ENCODE data around the gene MISP3. TPM values are rescaled to one million over a fixed set of nuclear protein-coding genes. Genes with fewer than 3 reads are reported as not detected.

MISP3 gene
- total and polyA plus RNA-seq, 7 experiments from 2014 or later: 0.18 to 1.9 (median 0.81) TPM

- Histone ChIP-seq H3K36me3 (ENCODE audit: control insufficient read depth in 2 of 3, insufficient read depth in 3 of 3, low read length in 3 of 3) (no peaks in the 10 kb centered on the region), H3K27ac (ENCODE audit: low read depth, low read length) (peak overlapping the region; percentile 72), H3K4me3 (ENCODE audit: low read length) (peak overlapping the region; percentile 67), H3K9me3 (ENCODE audit: control insufficient read depth in 2 of 3, low read length in 3 of 3) (no peaks in the 10 kb centered on the region), H3K4me1 (ENCODE audit: control insufficient read depth in 2 of 2, insufficient read depth in 2 of 2, low read length in 2 of 2) (peaks cover 15 to 51% of the 10 kb centered on the region in 2 donors), H3K27me3 (ENCODE audit: control insufficient read depth in 2 of 2, insufficient read depth in 2 of 2, low read length in 2 of 2) (no peaks in the 10 kb centered on the region)
- ATAC-seq (no peak), DNase-seq (peak in 1 of 9 donors; percentile 38)
- Mint-ChIP-seq H3K4me1 (peaks cover 20 to 62% (median 53%) of the 10 kb centered on the region in 7 donors), H3K9me3 (peaks cover 0 to 2% (median 0%) of the 10 kb centered on the region in 11 donors), H3K27me3 (no peaks in the 10 kb centered on the region), H3K36me3 (no peaks in the 10 kb centered on the region), H3K4me3 (peak overlapping the region; percentile 83 to 97 (median 91)), H3K27ac (peak overlapping the region; percentile 56 to 97 (median 86))
- intact Hi-C loops (cut with micrococcal nuclease): loop anchor here (1.0 to 5.0 kb wide), 8 partner anchors 19 to 237 kb away; partner anchors contain the start of genes ASF1B (in 1 of the 2), DCAF15 (in 1 of the 2) and SAMD1 (in 1 of the 2)
- CTCF ChIA-PET: interaction anchor here (0.7 kb wide), 1 partner anchor 566 kb away, joined by 3 read pairs; no protein-coding TSS in a partner anchor
- POLR2A ChIA-PET: interaction anchor here (0.6 to 2.4 kb wide), 10 partner anchors 12 to 44 kb away, joined by 3 to 11 read pairs (median 4); partner anchors contain the start of gene ASF1B
Measured at GRCh38 chr19:14116918-14117578, 44.5 kb downstream of the MISP3 start.

- Histone ChIP-seq H3K27me3 (ENCODE audit: control insufficient read depth in 2 of 2, insufficient read depth in 2 of 2, low read length in 2 of 2) (no peaks in the 10 kb centered on the region), H3K4me3 (ENCODE audit: low read length) (peak within 1 kb of the TSS; percentile 67), H3K36me3 (ENCODE audit: control insufficient read depth in 2 of 3, insufficient read depth in 3 of 3, low read length in 3 of 3) (no peaks in the 10 kb centered on the region), H3K9me3 (ENCODE audit: control insufficient read depth in 2 of 3, low read length in 3 of 3) (no peaks in the 10 kb centered on the region), H3K27ac (ENCODE audit: low read depth, low read length) (peak within 1 kb of the TSS; percentile 87), H3K4me1 (ENCODE audit: control insufficient read depth in 2 of 2, insufficient read depth in 2 of 2, low read length in 2 of 2) (peaks cover 15 to 46% of the 10 kb centered on the region in 2 donors)
- Mint-ChIP-seq H3K9me3 (peaks cover 0 to 2% (median 0%) of the 10 kb centered on the region in 11 donors), H3K4me3 (peak within 1 kb of the TSS; percentile 92 to 98 (median 95)), H3K27me3 (no peaks in the 10 kb centered on the region), H3K4me1 (peaks cover 20 to 56% (median 46%) of the 10 kb centered on the region in 7 donors), H3K27ac (peak within 1 kb of the TSS; percentile 92 to 99 (median 97)), H3K36me3 (peaks cover 0 to 3% (median 0%) of the 10 kb centered on the region in 5 donors)
- intact Hi-C loops (cut with micrococcal nuclease): loop anchor here (1.0 to 5.0 kb wide), 9 partner anchors 19 to 237 kb away; partner anchors contain the start of genes ASF1B (in 1 of the 2), DCAF15 (in 1 of the 2) and SAMD1 (in 1 of the 2)
- ChIA-PET CTCF (no interaction called here), POLR2A (interaction anchor here (0.6 to 2.4 kb wide), 8 partner anchors 11 to 117 kb away, joined by 3 to 11 read pairs (median 4); partner anchors contain the start of gene ASF1B)
- ATAC-seq (peak; percentile 93), DNase-seq (peak; percentile 93 to 99 (median 98))
Measured at GRCh38 chr19:14117668-14118164, 45.1 kb downstream of the MISP3 start, which contains the start of gene PRKACA. PRKACA (minus strand) TSS chr19:14117762; CDS start chr19:14117547, 215 bp downstream.

DNA sequence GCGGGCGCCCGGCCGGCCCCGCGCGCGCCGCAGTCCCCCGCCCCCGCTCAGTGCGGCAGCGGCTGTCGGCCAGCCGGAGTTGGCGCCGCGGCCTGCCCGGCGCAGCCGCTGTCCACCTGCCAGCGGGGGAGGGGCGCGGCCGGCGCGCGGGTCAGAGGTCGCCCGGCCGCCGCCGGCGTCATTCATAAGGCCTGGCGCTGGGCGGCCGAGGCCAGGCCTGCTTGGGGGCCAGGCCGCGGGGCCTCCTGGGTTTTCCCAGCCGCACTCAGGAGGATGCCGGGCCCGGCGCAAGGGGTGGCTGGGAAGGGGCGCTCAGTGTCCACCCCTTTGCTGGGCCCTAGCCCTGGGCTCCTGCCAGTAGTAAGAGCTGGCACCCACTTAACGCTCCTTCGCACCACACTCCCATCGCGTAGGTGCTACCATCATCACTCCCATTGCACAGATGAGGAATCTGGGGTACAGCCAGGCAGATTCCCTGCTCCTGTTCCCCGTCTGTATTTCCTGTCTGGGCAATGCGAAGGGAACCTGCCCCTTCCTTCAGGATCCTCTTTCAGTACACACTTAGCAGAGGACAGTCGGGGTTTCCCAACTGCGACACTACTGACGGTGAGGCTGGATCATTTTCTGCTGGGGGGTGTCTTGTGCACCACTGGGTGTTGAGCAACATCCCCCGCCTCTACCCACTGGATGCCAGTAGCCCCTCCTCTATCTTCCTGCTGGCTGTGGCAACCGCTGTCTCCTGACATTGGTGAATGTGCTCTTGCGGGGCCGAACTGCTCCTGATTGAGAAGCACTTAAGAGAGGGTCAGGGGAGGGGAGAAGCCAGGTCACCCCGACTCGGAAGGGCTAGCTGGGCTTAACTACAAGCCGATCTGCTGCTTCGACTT lies 45.8 kb downstream of the MISP3 start:
- POLR2A ChIA-PET: interaction anchor here (0.6 to 2.4 kb wide), 9 partner anchors 9 to 118 kb away, joined by 3 to 11 read pairs (median 3); partner anchors contain the start of gene ASF1B
- ATAC-seq: peak; percentile 37
- Histone ChIP-seq H3K36me3 (ENCODE audit: control insufficient read depth in 2 of 3, insufficient read depth in 3 of 3, low read length in 3 of 3) (no peaks in the 10 kb centered on the region), H3K4me1 (ENCODE audit: control insufficient read depth in 2 of 2, insufficient read depth in 2 of 2, low read length in 2 of 2) (peaks cover 15 to 39% of the 10 kb centered on the region in 2 donors), H3K27me3 (ENCODE audit: control insufficient read depth in 2 of 2, insufficient read depth in 2 of 2, low read length in 2 of 2) (no peaks in the 10 kb centered on the region), H3K27ac (ENCODE audit: low read depth, low read length) (peak overlapping the region; percentile 87), H3K9me3 (ENCODE audit: control insufficient read depth in 2 of 3, low read length in 3 of 3) (no peaks in the 10 kb centered on the region), H3K4me3 (ENCODE audit: low read length) (peak overlapping the region; percentile 57)
- Mint-ChIP-seq H3K36me3 (peaks cover 0 to 5% (median 0%) of the 10 kb centered on the region in 5 donors), H3K4me3 (peak overlapping the region; percentile 92 to 98 (median 94)), H3K27me3 (no peaks in the 10 kb centered on the region), H3K9me3 (peaks cover 0 to 2% (median 0%) of the 10 kb centered on the region in 11 donors), H3K4me1 (peaks cover 20 to 50% (median 42%) of the 10 kb centered on the region in 7 donors), H3K27ac (peak overlapping the region; percentile 92 to 99 (median 97))
- DNase-seq: peak; percentile 38 to 84 (median 60)
- intact Hi-C loops (cut with micrococcal nuclease): loop anchor here (2.0 to 5.0 kb wide), 3 partner anchors 36 to 166 kb away; partner anchors contain the start of gene DCAF15 (in 1 of the 2)
- CTCF ChIA-PET: interaction anchor here (1.0 to 1.1 kb wide), 2 partner anchors 8 to 18 kb away, joined by 3 to 4 read pairs; partner anchors contain the start of gene ASF1B

GRCh38 chr19:14119146-14119545 lies 46.6 kb downstream of the MISP3 start:
- POLR2A ChIA-PET: interaction anchor here (1.0 to 2.4 kb wide), 4 partner anchors 17 to 37 kb away, joined by 3 to 11 read pairs (median 8); partner anchors contain the start of gene ASF1B
- Mint-ChIP-seq H3K36me3 (peaks cover 0 to 5% (median 0%) of the 10 kb centered on the region in 5 donors), H3K4me1 (peaks cover 20 to 42% (median 35%) of the 10 kb centered on the region in 7 donors), H3K4me3 (peak overlapping the region; percentile 92 to 98 (median 94)), H3K9me3 (peaks cover 0 to 2% (median 0%) of the 10 kb centered on the region in 11 donors), H3K27ac (peak overlapping the region in 8 of 9 donors; percentile 22 to 99 (median 94)), H3K27me3 (no peaks in the 10 kb centered on the region)
- no peaks in the 10 kb centered on the region for H3K9me3 ChIP-seq (ENCODE audit: control insufficient read depth in 2 of 3, low read length in 3 of 3)
- CTCF ChIA-PET: interaction anchor here (1.0 to 1.1 kb wide), 2 partner anchors 9 to 17 kb away, joined by 3 to 4 read pairs; partner anchors contain the start of gene ASF1B
- ATAC-seq: no peak
- H3K4me3 ChIP-seq (ENCODE audit: low read length): no peak overlapping the region
- peaks cover 15 to 33% of the 10 kb centered on the region in 2 donors for H3K4me1 ChIP-seq (ENCODE audit: control insufficient read depth in 2 of 2, insufficient read depth in 2 of 2, low read length in 2 of 2)
- no peak for DNase-seq
- peak overlapping the region; percentile 87 for H3K27ac ChIP-seq (ENCODE audit: low read depth, low read length)
- intact Hi-C loops (cut with micrococcal nuclease): loop anchor here (2.0 to 5.0 kb wide), 3 partner anchors 37 to 167 kb away; partner anchors contain the start of gene DCAF15 (in 1 of the 2)
- H3K27me3 ChIP-seq (ENCODE audit: control insufficient read depth in 2 of 2, insufficient read depth in 2 of 2, low read length in 2 of 2): no peaks in the 10 kb centered on the region
- H3K36me3 ChIP-seq (ENCODE audit: control insufficient read depth in 2 of 3, insufficient read depth in 3 of 3, low read length in 3 of 3): no peaks in the 10 kb centered on the region

DNA sequence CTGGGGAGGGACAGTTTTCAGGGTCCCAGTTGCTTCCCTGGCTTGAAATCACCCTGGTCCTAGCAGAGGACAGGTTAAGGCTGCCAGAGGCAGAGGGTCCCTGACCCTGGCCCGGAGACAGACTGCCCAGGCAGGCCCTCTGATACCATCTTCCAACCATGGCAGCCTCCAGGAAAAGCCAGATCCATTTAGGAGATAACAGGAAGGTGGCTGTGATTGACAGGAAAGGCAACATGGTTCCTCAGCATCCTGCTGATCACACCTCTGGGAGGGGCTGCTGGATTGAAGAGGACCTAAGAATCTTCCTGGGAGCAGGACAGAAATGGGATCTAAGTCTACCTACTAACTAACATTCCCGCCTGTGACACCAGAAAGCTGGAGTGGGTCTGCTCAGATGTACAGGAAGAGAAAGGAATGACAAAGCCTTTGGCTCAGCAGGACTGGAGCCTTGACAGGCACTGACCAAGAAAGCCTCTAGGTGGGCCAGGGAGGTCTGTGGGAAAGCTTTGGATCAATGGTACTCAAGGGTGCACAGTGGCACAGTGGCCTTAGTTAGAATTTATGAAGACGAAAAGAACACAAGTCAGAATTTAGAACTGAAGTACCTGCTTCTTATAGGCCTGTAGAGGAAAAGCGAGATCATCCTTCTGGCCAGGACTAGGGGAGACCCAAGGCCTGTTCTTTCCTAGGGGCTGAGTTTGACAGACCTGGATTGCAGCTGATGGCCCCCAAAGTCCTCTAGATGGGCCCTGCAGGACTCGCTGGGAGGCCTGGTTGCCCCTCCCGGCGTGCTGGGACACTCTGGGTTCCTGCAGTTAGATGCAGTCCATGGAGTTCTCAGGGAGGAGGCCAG lies 47.3 kb downstream of the MISP3 start:
- peaks cover 0 to 9% (median 0%) of the 10 kb centered on the region in 5 donors for H3K36me3 Mint-ChIP-seq
- no peaks in the 10 kb centered on the region for H3K27me3 ChIP-seq (ENCODE audit: control insufficient read depth in 2 of 2, insufficient read depth in 2 of 2, low read length in 2 of 2)
- ChIA-PET CTCF (interaction anchor here (0.6 kb wide), 1 partner anchor 242 kb away, joined by 4 read pairs; no protein-coding TSS in a partner anchor), POLR2A (interaction anchor here (1.1 to 2.4 kb wide), 3 partner anchors 17 to 88 kb away, joined by 3 to 11 read pairs (median 4); partner anchors contain the start of genes ASF1B and IL27RA)
- DNase-seq (no peak), ATAC-seq (no peak)
- H3K27ac ChIP-seq (ENCODE audit: low read depth, low read length): peak overlapping the region; percentile 17
- no peaks in the 10 kb centered on the region for H3K27me3 Mint-ChIP-seq
- peak overlapping the region in 6 of 9 donors; percentile 24 to 93 (median 47) for H3K27ac Mint-ChIP-seq
- intact Hi-C loops (cut with micrococcal nuclease): loop anchor here (2.0 to 5.0 kb wide), 3 partner anchors 38 to 168 kb away; partner anchors contain the start of gene DCAF15 (in 1 of the 2)
- H3K4me1 ChIP-seq (ENCODE audit: control insufficient read depth in 2 of 2, insufficient read depth in 2 of 2, low read length in 2 of 2): peaks cover 15 to 28% of the 10 kb centered on the region in 2 donors
- no peak overlapping the region for H3K4me3 ChIP-seq (ENCODE audit: low read length)
- peaks cover 20 to 37% (median 32%) of the 10 kb centered on the region in 7 donors for H3K4me1 Mint-ChIP-seq
- peaks cover 0 to 2% (median 0%) of the 10 kb centered on the region in 11 donors for H3K9me3 Mint-ChIP-seq
- no peaks in the 10 kb centered on the region for H3K36me3 ChIP-seq (ENCODE audit: control insufficient read depth in 2 of 3, insufficient read depth in 3 of 3, low read length in 3 of 3)
- H3K4me3 Mint-ChIP-seq: peak overlapping the region in 4 of 10 donors; percentile 3 to 59 (median 25)
- no peaks in the 10 kb centered on the region for H3K9me3 ChIP-seq (ENCODE audit: control insufficient read depth in 2 of 3, low read length in 3 of 3)

Measured in naive thymus-derived CD4-positive, alpha-beta T cell (primary cell).